ENCODE results near the gene CNOT6.

Gene CNOT6

GRCh38 chr5:180595381-180596114 is 101.4 kb downstream of the CNOT6 start:
- TF ChIP-seq ZNF366 (tag by site-specific recombination; conservative IDR thresholded peaks at IDR 0.05), result no peak
- TF ChIP-seq ZNF214 (tag by site-specific recombination; IDR thresholded peaks at IDR 0.05; ENCODE audit: borderline replicate concordance), result no peak
- no peak for TF ChIP-seq ELK4 (IDR thresholded peaks at IDR 0.05; ENCODE audit: borderline replicate concordance, low read depth, low read length)
- no peak for TF ChIP-seq EGR2 (tag by site-specific recombination; IDR thresholded peaks at IDR 0.05; ENCODE audit: low read depth)
- no peak for TF ChIP-seq ZNF184 (tag by site-specific recombination; IDR thresholded peaks at IDR 0.05)
- TF ChIP-seq ZNF600 (tag by site-specific recombination; IDR thresholded peaks at IDR 0.05), result no peak
- TF ChIP-seq ZNF585B (tag by site-specific recombination; IDR thresholded peaks at IDR 0.05), result no peak
- TF ChIP-seq ZNF280D (tag by site-specific recombination; IDR thresholded peaks at IDR 0.05), result no peak
- TF ChIP-seq KLF16 (tag by site-specific recombination; IDR thresholded peaks at IDR 0.05), result no peak
- no peak for TF ChIP-seq ZNF138 (tag by site-specific recombination; IDR thresholded peaks at IDR 0.05; ENCODE audit: borderline replicate concordance)
- TF ChIP-seq MZF1 (tag by site-specific recombination; IDR thresholded peaks at IDR 0.05; ENCODE audit: borderline replicate concordance), result no peak
- Histone ChIP-seq H3K4me3 (ENCODE audit: low read depth, low read length) (no peak overlapping the region), H3K27ac (ENCODE audit: extremely low read depth, low read depth, low read length) (no peak overlapping the region), H3K9me3 (ENCODE audit: control insufficient read depth, insufficient read depth, low read depth, low read length) (no peaks in the 10 kb centered on the region), H3K36me3 (ENCODE audit: control insufficient read depth in 2 of 2, insufficient read depth in 1 of 2, low read length in 2 of 2) (no peaks in the 10 kb centered on the region), H3K4me1 (ENCODE audit: control insufficient read depth, insufficient read depth, low read length) (no peaks in the 10 kb centered on the region)
- ChIA-PET POLR2A (no interaction called here), CTCF (no interaction called here)

GRCh38 chr5:180596115-180596667 is 102.0 kb downstream of the CNOT6 start:
- TF ChIP-seq ZNF785 (tag by site-specific recombination; IDR thresholded peaks at IDR 0.05) (no peak), ZSCAN16 (tag by site-specific recombination; IDR thresholded peaks at IDR 0.05) (no peak), ZNF670 (tag by site-specific recombination; IDR thresholded peaks at IDR 0.05; ENCODE audit: low read depth) (no peak), ZNF645 (tag by site-specific recombination; IDR thresholded peaks at IDR 0.05) (no peak), ZBTB1 (tag by site-specific recombination; IDR thresholded peaks at IDR 0.05) (no peak), YY1 (tag by site-specific recombination; IDR thresholded peaks at IDR 0.05) (no peak), SP2 (tag by site-specific recombination; IDR thresholded peaks at IDR 0.05) (no peak)
- TF ChIP-seq, protein P1, sequence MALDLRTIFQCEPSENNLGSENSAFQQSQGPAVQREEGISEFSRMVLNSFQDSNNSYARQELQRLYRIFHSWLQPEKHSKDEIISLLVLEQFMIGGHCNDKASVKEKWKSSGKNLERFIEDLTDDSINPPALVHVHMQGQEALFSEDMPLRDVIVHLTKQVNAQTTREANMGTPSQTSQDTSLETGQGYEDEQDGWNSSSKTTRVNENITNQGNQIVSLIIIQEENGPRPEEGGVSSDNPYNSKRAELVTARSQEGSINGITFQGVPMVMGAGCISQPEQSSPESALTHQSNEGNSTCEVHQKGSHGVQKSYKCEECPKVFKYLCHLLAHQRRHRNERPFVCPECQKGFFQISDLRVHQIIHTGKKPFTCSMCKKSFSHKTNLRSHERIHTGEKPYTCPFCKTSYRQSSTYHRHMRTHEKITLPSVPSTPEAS (tag by site-specific recombination; IDR thresholded peaks at IDR 0.05), result no peak
- TF ChIP-seq, protein P2, sequence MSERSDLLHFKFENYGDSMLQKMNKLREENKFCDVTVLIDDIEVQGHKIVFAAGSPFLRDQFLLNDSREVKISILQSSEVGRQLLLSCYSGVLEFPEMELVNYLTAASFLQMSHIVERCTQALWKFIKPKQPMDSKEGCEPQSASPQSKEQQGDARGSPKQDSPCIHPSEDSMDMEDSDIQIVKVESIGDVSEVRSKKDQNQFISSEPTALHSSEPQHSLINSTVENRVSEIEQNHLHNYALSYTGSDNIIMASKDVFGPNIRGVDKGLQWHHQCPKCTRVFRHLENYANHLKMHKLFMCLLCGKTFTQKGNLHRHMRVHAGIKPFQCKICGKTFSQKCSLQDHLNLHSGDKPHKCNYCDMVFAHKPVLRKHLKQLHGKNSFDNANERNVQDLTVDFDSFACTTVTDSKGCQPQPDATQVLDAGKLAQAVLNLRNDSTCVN (tag by site-specific recombination; optimal IDR thresholded peaks at IDR 0.05), result no peak
- no peak overlapping the region for H3K27ac ChIP-seq (ENCODE audit: extremely low read depth, low read depth, low read length)
- no peak overlapping the region for H3K4me3 ChIP-seq (ENCODE audit: low read depth, low read length)
- H3K36me3 ChIP-seq (ENCODE audit: control insufficient read depth in 2 of 2, insufficient read depth in 1 of 2, low read length in 2 of 2), result no peaks in the 10 kb centered on the region
- no peaks in the 10 kb centered on the region for H3K9me3 ChIP-seq (ENCODE audit: control insufficient read depth, insufficient read depth, low read depth, low read length)
- POLR2A ChIA-PET, result no interaction called here
- no peaks in the 10 kb centered on the region for H3K4me1 ChIP-seq (ENCODE audit: control insufficient read depth, insufficient read depth, low read length)
- CTCF ChIA-PET, result no interaction called here
